H1 (cell line): Measurements from ENCODE around the gene SEC14L5.

Source experiments
- CEBPB ChIP-seq: IDR thresholded peaks from 2 replicates; pipeline ENCODE4 v1.6.1; 2012; ENCODE audit warnings: low read depth, low read length
- CREB1 ChIP-seq: IDR thresholded peaks from 2 replicates; pipeline ENCODE4 v1.6.1; 2012; ENCODE audit warnings: inconsistent platforms
- CTCF ChIP-seq, 3 experiments: IDR thresholded peaks; 1 replicate in 2 of 3; 2 replicates in 1 of 3; pipeline versions ENCODE4 v1.5.1 to v1.6.1; 2011; ENCODE audit warnings: low read length in 3 of 3, mild to moderate bottlenecking in 3 of 3, inconsistent platforms in 2 of 3, low read depth in 1 of 3, moderate library complexity in 1 of 3; ENCODE audit not compliant: insufficient read depth in 1 of 3; ENCODE audit errors: control extremely low read depth in 1 of 3
- EP300 ChIP-seq, 2 experiments: IDR thresholded peaks; 1 replicate in 1 of 2; 2 replicates in 1 of 2; pipeline ENCODE4 v1.6.1; 2011 to 2012; ENCODE audit warnings: low read depth in 2 of 2, low read length in 2 of 2, mild to moderate bottlenecking in 2 of 2, borderline replicate concordance in 1 of 2, inconsistent platforms in 1 of 2, moderate library complexity in 1 of 2
- KDM5A ChIP-seq: fragments of 200-600 bp; IDR thresholded peaks from 2 replicates; pipeline ENCODE4 v1.7.1; 2012; ENCODE audit warnings: mild to moderate bottlenecking, low read length, inconsistent platforms, mixed read lengths
- POLR2AphosphoS5 ChIP-seq: IDR thresholded peaks from 2 replicates; pipeline ENCODE4 v1.6.1; 2011; ENCODE audit warnings: low read depth, low read length
- SP2 ChIP-seq: IDR thresholded peaks from 2 replicates; pipeline ENCODE4 v1.6.1; 2012; ENCODE audit warnings: mild to moderate bottlenecking, low read length, inconsistent platforms
- TAF1 ChIP-seq: IDR thresholded peaks from 2 replicates; pipeline ENCODE4 v1.6.1; 2011; ENCODE audit warnings: mild to moderate bottlenecking, low read depth, low read length

- TF ChIP-seq CTCF (IDR thresholded peaks at IDR 0.05; ENCODE audit: control extremely low read depth in 1 of 3, insufficient read depth in 1 of 3, low read depth in 1 of 3, low read length in 3 of 3), result no peak
- TF ChIP-seq TAF1, result no peak
- no peak for TF ChIP-seq CEBPB
- no peak for TF ChIP-seq POLR2AphosphoS5
- TF ChIP-seq KDM5A, result no peak
- TF ChIP-seq CREB1, result no peak
- TF ChIP-seq EP300 (IDR thresholded peaks at IDR 0.05; ENCODE audit: borderline replicate concordance in 1 of 2, low read depth in 2 of 2, low read length in 2 of 2), result no peak
- TF ChIP-seq SP2, result no peak
Observed at GRCh38 chr16:4966736-4967453, 8.8 kb downstream of the SEC14L5 start.
